Right atrium auricular region (tissue), 2 donors: ENCODE measurements around the gene FBLN2. TPM values are rescaled to one million over a fixed set of nuclear protein-coding genes. Genes with fewer than 3 reads are reported as not detected.

Experiments
- DNase-seq: peaks from one replicate; pipeline ENCODE4 v3.0.0-alpha.2; 2019; ENCODE audit warnings: low spot score
- H3K27ac ChIP-seq, 2 donors: fragments of 200-600 bp; sonication (generic); 1 replicate in 1 of 2; 2 replicates in 1 of 2; pipeline ENCODE4 v1.5.1; 2016 to 2019
- H3K27me3 ChIP-seq, 2 donors: fragments of 200-600 bp; sonication (generic); one replicate each; pipeline versions ENCODE4 v1.5.1 to v1.6.0; 2017 to 2019
- H3K36me3 ChIP-seq: fragments of 200-600 bp; sonication (generic); one replicate; pipeline ENCODE4 v1.5.1; 2016
- H3K4me1 ChIP-seq, 2 donors: fragments of 200-600 bp; sonication (generic); one replicate each; pipeline versions ENCODE4 v1.5.1 to v1.6.0; 2017 to 2019
- H3K4me3 ChIP-seq, 2 donors: fragments of 200-600 bp; sonication (generic); 1 replicate in 1 of 2; 2 replicates in 1 of 2; pipeline ENCODE4 v1.5.1; 2017 to 2019; ENCODE audit warnings: mild to moderate bottlenecking in 1 of 2, moderate library complexity in 1 of 2
- H3K9me3 ChIP-seq, 2 donors: fragments of 200-600 bp; sonication (generic); one replicate each; pipeline ENCODE4 v1.5.1; 2019
- CTCF ChIP-seq, 2 donors: fragments of 200-600 bp; sonication (generic); IDR thresholded peaks; one replicate each; pipeline ENCODE4 v1.5.1; 2019; ENCODE audit warnings: antibody characterized with exemption in 2 of 2
- total RNA-seq, 2 donors: library from RNA; depleted of rRNA; stranded (reverse); fragments of >200 nt; gene quantifications; one replicate each; pipeline ENCODE4 v1.1.0, GENCODE V29; 2016

Gene FBLN2
- total RNA-seq, 2 donors from 2014 or later, result 122 to 185 TPM

GRCh38 chr3:13665582-13666226 is 116.8 kb downstream of the FBLN2 start:
- Histone ChIP-seq H3K27ac (no peak overlapping the region), H3K9me3 (no peaks in the 10 kb centered on the region), H3K4me3 (no peak overlapping the region), H3K27me3 (no peaks in the 10 kb centered on the region), H3K36me3 (no peaks in the 10 kb centered on the region), H3K4me1 (no peaks in the 10 kb centered on the region)
- no peak for TF ChIP-seq CTCF (IDR thresholded peaks at IDR 0.05)
- no peak for DNase-seq

- Histone ChIP-seq H3K27me3 (no peaks in the 10 kb centered on the region), H3K27ac (no peak overlapping the region), H3K9me3 (no peaks in the 10 kb centered on the region), H3K36me3 (no peaks in the 10 kb centered on the region), H3K4me1 (no peaks in the 10 kb centered on the region), H3K4me3 (no peak overlapping the region)
- DNase-seq, result no peak
- no peak for TF ChIP-seq CTCF (IDR thresholded peaks at IDR 0.05)
These were observed 117.3 kb downstream of the FBLN2 start for GRCh38 chr3:13666227-13666619.

- Histone ChIP-seq H3K4me1 (no peaks in the 10 kb centered on the region), H3K27me3 (no peaks in the 10 kb centered on the region)
- DNase-seq, result no peak
These were observed 118.1 kb downstream of the FBLN2 start for GRCh38 chr3:13666781-13667709.

GRCh38 chr3:13668136-13668535 is 119.2 kb downstream of the FBLN2 start:
- no peak for DNase-seq
- Histone ChIP-seq H3K27ac (no peak overlapping the region), H3K9me3 (no peaks in the 10 kb centered on the region), H3K27me3 (no peaks in the 10 kb centered on the region), H3K4me1 (no peaks in the 10 kb centered on the region), H3K36me3 (no peaks in the 10 kb centered on the region), H3K4me3 (no peak overlapping the region)
- no peak for TF ChIP-seq CTCF (IDR thresholded peaks at IDR 0.05)

More at GRCh38 chr3:13666781-13667709, 118.1 kb downstream of the FBLN2 start:
- TF ChIP-seq CTCF (IDR thresholded peaks at IDR 0.05), result no peak
- no peak overlapping the region for H3K27ac ChIP-seq
- H3K36me3 ChIP-seq, result no peaks in the 10 kb centered on the region
- no peaks in the 10 kb centered on the region for H3K9me3 ChIP-seq
- H3K4me3 ChIP-seq, result no peak overlapping the region

GRCh38 chr3:13669457-13669856 is 120.5 kb downstream of the FBLN2 start:
- TF ChIP-seq CTCF (IDR thresholded peaks at IDR 0.05), result no peak
- H3K4me3 ChIP-seq, result no peak overlapping the region
- no peaks in the 10 kb centered on the region for H3K27me3 ChIP-seq
- H3K4me1 ChIP-seq, result no peaks in the 10 kb centered on the region
- no peak overlapping the region for H3K27ac ChIP-seq
- H3K36me3 ChIP-seq, result no peaks in the 10 kb centered on the region
- H3K9me3 ChIP-seq, result no peaks in the 10 kb centered on the region
- no peak for DNase-seq
